Measurements from ENCODE around the gene NDUFA3.
A peak's percentile ranks its signal among the peaks of the same experiment; 100 is the strongest.

Gene NDUFA3

GRCh38 chr19:54102421-54103169, at the start of gene NDUFA3:
NDUFA3 (plus strand) TSS chr19:54102855; CDS start chr19:54102879, 24 bp downstream.
- Histone ChIP-seq H3K27me3 (ENCODE audit: control insufficient read depth, insufficient read depth, low read length) (no peaks in the 10 kb centered on the region), H3K9me3 (ENCODE audit: control insufficient read depth, low read length) (no peaks in the 10 kb centered on the region), H3K9ac (peak within 1 kb of the TSS; percentile 42), H3K79me2 (peaks cover 16% of the 10 kb centered on the region), H3K36me3 (ENCODE audit: control insufficient read depth, insufficient read depth, low read length) (no peaks in the 10 kb centered on the region), H3K27ac (peak within 1 kb of the TSS; percentile 60), H3K4me2 (ENCODE audit: low read length) (peak within 1 kb of the TSS; percentile 83), H3K4me3 (ENCODE audit: low read depth, low read length) (peak within 1 kb of the TSS; percentile 74), H3K4me1 (no peaks in the 10 kb centered on the region), H2AFZ (peak within 1 kb of the TSS; percentile 94)
- TF ChIP-seq CTCF (IDR thresholded peaks at IDR 0.05) = no peak

DNA sequence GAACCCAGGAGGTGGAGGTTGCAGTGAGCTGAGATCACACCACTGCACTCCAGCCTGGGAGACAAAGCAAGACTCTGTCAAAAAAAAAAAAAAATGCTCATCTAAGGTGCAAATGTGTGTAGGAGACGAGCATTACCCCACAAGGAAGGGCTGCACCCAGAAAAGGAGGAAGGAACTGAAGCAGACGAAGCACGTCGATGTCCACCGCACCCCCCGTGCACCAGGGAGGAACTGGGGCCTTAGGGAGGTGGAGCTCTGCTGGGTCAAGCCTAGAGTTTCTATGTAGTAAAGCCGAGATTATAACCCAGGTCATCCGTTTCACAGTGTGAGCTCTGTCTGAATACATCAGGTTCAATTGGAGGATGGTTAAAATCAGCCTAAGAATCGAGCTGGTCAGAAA, 40.0 kb upstream of the NDUFA3 start:
- Histone ChIP-seq H3K4me2 (ENCODE audit: low read length) (no peak overlapping the region), H3K27me3 (ENCODE audit: control insufficient read depth, insufficient read depth, low read length) (no peaks in the 10 kb centered on the region), H3K4me1 (no peaks in the 10 kb centered on the region), H3K79me2 (no peaks in the 10 kb centered on the region), H3K4me3 (ENCODE audit: low read depth, low read length) (no peak overlapping the region), H3K36me3 (ENCODE audit: control insufficient read depth, insufficient read depth, low read length) (no peaks in the 10 kb centered on the region), H3K9me3 (ENCODE audit: control insufficient read depth, low read length) (no peaks in the 10 kb centered on the region), H3K27ac (no peak overlapping the region), H3K9ac (no peak overlapping the region), H2AFZ (no peak overlapping the region)
- TF ChIP-seq CTCF (IDR thresholded peaks at IDR 0.05) = no peak

- Histone ChIP-seq H3K27me3 (ENCODE audit: control insufficient read depth, insufficient read depth, low read length) (no peaks in the 10 kb centered on the region), H3K79me2 (no peaks in the 10 kb centered on the region), H3K36me3 (ENCODE audit: control insufficient read depth, insufficient read depth, low read length) (no peaks in the 10 kb centered on the region), H3K4me2 (ENCODE audit: low read length) (no peak within 1 kb of the TSS), H3K4me1 (no peaks in the 10 kb centered on the region), H3K9me3 (ENCODE audit: control insufficient read depth, low read length) (no peaks in the 10 kb centered on the region), H3K9ac (no peak within 1 kb of the TSS), H2AFZ (no peak within 1 kb of the TSS), H3K4me3 (ENCODE audit: low read depth, low read length) (no peak within 1 kb of the TSS), H3K27ac (no peak within 1 kb of the TSS)
- TF ChIP-seq CTCF (IDR thresholded peaks at IDR 0.05) = no peak
Observed at GRCh38 chr19:54063350-54064116, 39.1 kb upstream of the NDUFA3 start, which contains the start of gene VSTM1. VSTM1 (minus strand) TSS chr19:54063897; CDS start chr19:54063777, 120 bp downstream.

- Histone ChIP-seq H3K4me1 (no peaks in the 10 kb centered on the region), H3K4me3 (ENCODE audit: low read depth, low read length) (no peak overlapping the region), H3K9ac (no peak overlapping the region), H3K27me3 (ENCODE audit: control insufficient read depth, insufficient read depth, low read length) (no peaks in the 10 kb centered on the region), H2AFZ (no peak overlapping the region), H3K79me2 (no peaks in the 10 kb centered on the region), H3K4me2 (ENCODE audit: low read length) (no peak overlapping the region), H3K9me3 (ENCODE audit: control insufficient read depth, low read length) (no peaks in the 10 kb centered on the region), H3K27ac (no peak overlapping the region), H3K36me3 (ENCODE audit: control insufficient read depth, insufficient read depth, low read length) (no peaks in the 10 kb centered on the region)
- no peak for TF ChIP-seq CTCF (IDR thresholded peaks at IDR 0.05)
Observed at GRCh38 chr19:54069470-54069869, 33.2 kb upstream of the NDUFA3 start.

Data from parathyroid adenoma (tissue), 2 donors.